ENCODE results near the gene TAS2R60. TPM values are rescaled to one million over a fixed set of nuclear protein-coding genes. Genes with fewer than 3 reads are reported as not detected.

The TAS2R60 gene
- total RNA-seq, 4 donors from 2014 or later = not detected

- intact Hi-C loops (cut with DNase I; ENCODE audit: low total_unique reads) = no loop called here
- no peak for TF ChIP-seq CTCF (IDR thresholded peaks at IDR 0.05)
- DNase-seq (ENCODE audit: low spot score in 2 of 2) = no peak
- no peak overlapping the region for H3K4me3 ChIP-seq (ENCODE audit: low read depth, poor library complexity, severe bottlenecking)
- whole genome bisulfite sequencing, 2 donors = 60 to 61% methylated on average over 2 of the region's 2 CpGs
Measured at GRCh38 chr7:143492043-143492471, 48.8 kb downstream of the TAS2R60 start.

- intact Hi-C loops (cut with DNase I; ENCODE audit: low total_unique reads) = no loop called here
- WGBS, 2 donors = 69 to 73% methylated on average over 6 of the region's 6 CpGs
- DNase-seq (ENCODE audit: low spot score in 2 of 2) = no peak
Measured at GRCh38 chr7:143492799-143493739, 49.8 kb downstream of the TAS2R60 start.

GRCh38 chr7:143493751-143494150, 50.5 kb downstream of the TAS2R60 start:
- whole genome bisulfite sequencing, 2 donors = 88 to 93% methylated on average over 1 of the region's 1 CpG
- TF ChIP-seq CTCF (IDR thresholded peaks at IDR 0.05) (no peak), POLR2A (IDR thresholded peaks at IDR 0.05) (no peak)
- H3K4me3 ChIP-seq (ENCODE audit: low read depth, poor library complexity, severe bottlenecking) = no peak overlapping the region
- intact Hi-C loops (cut with DNase I; ENCODE audit: low total_unique reads) = no loop called here
- no peak for DNase-seq (ENCODE audit: low spot score in 2 of 2)

More at GRCh38 chr7:143492799-143493739, 49.8 kb downstream of the TAS2R60 start:
- H3K4me3 ChIP-seq (ENCODE audit: low read depth, poor library complexity, severe bottlenecking) = no peak overlapping the region
- TF ChIP-seq CTCF (IDR thresholded peaks at IDR 0.05) = no peak
- no peak for TF ChIP-seq POLR2A (IDR thresholded peaks at IDR 0.05)

Other genes starting within 250 kb of the TAS2R60 start
- gene TAS2R40, start 221.4 kb upstream of the TAS2R60 start, total RNA-seq = not detected
- gene GSTK1, start 180.0 kb upstream of the TAS2R60 start, total RNA-seq = 100 to 1,000 TPM in 3 of 4 donors, 10 to 100 TPM in 1; 97.0 to 180 (median 139) TPM
- gene TMEM139, start 158.5 kb upstream of the TAS2R60 start, total RNA-seq = 10 to 100 TPM in 3 of 4 donors, 1 to 10 TPM in 1; 7.8 to 12.8 (median 11.6) TPM
- gene CASP2, start 155.1 kb upstream of the TAS2R60 start, total RNA-seq = 10 to 100 TPM in 3 of 4 donors, 1 to 10 TPM in 1; 9.6 to 22.7 (median 16.0) TPM
- gene CLCN1, start 127.3 kb upstream of the TAS2R60 start, total RNA-seq = not detected
- 1 to 10 TPM in 1 of 4 donors, under 1 TPM in 2, not detected in 1; 0.27 to 1.4 (median 0.42) TPM for gene FAM131B, start 80.7 kb upstream of the TAS2R60 start, total RNA-seq
- 10 to 100 TPM; 45.6 to 91.1 (median 60.9) TPM for gene ZYX, start 62.1 kb upstream of the TAS2R60 start, total RNA-seq
- 10 to 100 TPM; 51.7 to 94.5 (median 64.2) TPM for gene EPHA1, start 34.6 kb upstream of the TAS2R60 start, total RNA-seq
- gene TAS2R41, start 34.4 kb downstream of the TAS2R60 start, total RNA-seq = under 1 TPM in 1 of 4 donors, not detected in 3; 0.78 TPM
- gene CTAGE15, start 128.3 kb downstream of the TAS2R60 start, total RNA-seq = 1 to 10 TPM in 2 of 4 donors, not detected in 2; 2.1 to 2.3 TPM
- 10 to 100 TPM in 1 of 4 donors, 1 to 10 TPM in 3; 6.3 to 15.5 (median 6.8) TPM for gene TCAF2, start 177.5 kb downstream of the TAS2R60 start, total RNA-seq

Measured in lower leg skin (tissue), 4 donors.